NOMO-1 (cell line): ENCODE data around the gene TRAPPC3.
"Not testable (repeated sequence)": the region's sequence is repeated elsewhere in the genome, so short reads cannot be mapped to it uniquely, and the experiment has no call there.

Source experiments
- DNase-seq, 2 experiments: peaks; one replicate each; lab custom pipeline; 2025; ENCODE audit not compliant: unreplicated experiment in 2 of 2; lab: John Stamatoyannopoulos, UW

TRAPPC3 gene

GRCh38 chr1:36149237-36149972 is at the start of gene TRAPPC3:
TRAPPC3 (minus strand) TSS chr1:36149486; CDS start chr1:36149378, 108 bp downstream.
- peak; percentile 99 to 100 for DNase-seq

DNA sequence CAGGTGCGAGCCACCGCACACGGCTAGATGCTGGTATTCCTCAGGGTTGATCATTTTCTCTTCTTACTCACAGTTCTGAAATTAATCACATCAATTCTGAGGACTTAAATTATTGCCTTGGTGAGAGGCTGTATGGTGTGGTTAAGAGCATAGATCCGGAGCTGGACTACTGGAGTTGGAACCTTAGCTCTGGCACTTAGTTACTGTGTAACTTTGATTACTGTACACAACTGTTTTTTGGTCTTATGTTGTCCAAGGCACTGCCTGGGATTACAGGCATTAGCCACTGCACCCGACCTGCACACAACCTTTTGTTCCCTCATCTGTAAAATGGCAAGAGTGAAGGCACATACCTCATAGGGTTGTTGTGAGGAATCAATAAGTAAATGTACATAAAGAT is 49.4 kb upstream of the TRAPPC3 start:
- DNase-seq, result no peak

DNA sequence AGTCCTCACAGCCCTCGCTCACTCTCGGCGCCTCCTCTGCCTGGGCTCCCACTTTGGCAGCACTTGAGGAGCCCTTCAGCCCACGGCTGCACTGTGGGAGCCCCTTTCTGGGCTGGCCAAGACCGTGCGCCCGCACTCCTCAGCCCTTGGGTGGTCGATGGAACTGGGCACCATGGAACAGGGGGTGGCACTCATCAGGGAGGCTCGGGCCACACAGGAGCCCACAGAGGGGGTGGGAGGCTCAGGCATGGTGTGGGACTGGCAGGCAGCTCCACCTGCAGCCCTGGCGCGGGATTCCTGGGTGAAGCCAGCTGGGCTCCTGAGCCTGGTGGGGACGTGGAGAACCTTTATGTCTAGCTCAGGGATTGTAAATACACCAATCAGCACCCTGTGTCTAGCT is 47.5 kb upstream of the TRAPPC3 start:
- DNase-seq, result not testable (repeated sequence)

GRCh38 chr1:36187800-36188593 is 38.7 kb upstream of the TRAPPC3 start:
- peak; percentile 64 to 70 for DNase-seq

GRCh38 chr1:36183309-36183856 is 34.1 kb upstream of the TRAPPC3 start:
- no peak for DNase-seq

DNA sequence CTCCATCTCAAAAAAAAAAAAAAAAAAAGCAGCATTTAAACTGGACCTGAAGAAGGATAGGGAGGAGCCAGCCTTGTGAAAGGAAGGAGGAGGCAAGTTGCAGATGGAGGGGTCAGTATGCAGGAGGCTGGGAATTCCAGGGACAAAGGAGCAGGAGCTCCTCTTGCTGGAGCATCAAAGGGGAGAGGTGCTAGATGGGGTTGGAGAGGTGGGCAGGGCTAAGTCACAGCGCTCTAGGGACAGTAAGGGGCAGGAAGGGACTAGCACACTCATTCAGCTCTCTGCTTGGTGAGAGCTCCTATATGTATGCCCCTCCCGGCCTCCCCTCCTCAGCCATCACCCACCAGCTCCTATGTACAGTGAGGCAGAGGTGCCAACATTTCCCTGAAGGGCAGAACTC is 33.4 kb upstream of the TRAPPC3 start:
- no peak for DNase-seq

GRCh38 chr1:36179220-36179600 is 29.9 kb upstream of the TRAPPC3 start:
- DNase-seq, result no peak

- no peak for DNase-seq
Observed at GRCh38 chr1:36178471-36179219, 29.4 kb upstream of the TRAPPC3 start.

- DNase-seq, result no peak
Observed at GRCh38 chr1:36177589-36178431, 28.5 kb upstream of the TRAPPC3 start.

- no peak for DNase-seq
Observed at GRCh38 chr1:36176106-36176949, 27.0 kb upstream of the TRAPPC3 start.

DNA sequence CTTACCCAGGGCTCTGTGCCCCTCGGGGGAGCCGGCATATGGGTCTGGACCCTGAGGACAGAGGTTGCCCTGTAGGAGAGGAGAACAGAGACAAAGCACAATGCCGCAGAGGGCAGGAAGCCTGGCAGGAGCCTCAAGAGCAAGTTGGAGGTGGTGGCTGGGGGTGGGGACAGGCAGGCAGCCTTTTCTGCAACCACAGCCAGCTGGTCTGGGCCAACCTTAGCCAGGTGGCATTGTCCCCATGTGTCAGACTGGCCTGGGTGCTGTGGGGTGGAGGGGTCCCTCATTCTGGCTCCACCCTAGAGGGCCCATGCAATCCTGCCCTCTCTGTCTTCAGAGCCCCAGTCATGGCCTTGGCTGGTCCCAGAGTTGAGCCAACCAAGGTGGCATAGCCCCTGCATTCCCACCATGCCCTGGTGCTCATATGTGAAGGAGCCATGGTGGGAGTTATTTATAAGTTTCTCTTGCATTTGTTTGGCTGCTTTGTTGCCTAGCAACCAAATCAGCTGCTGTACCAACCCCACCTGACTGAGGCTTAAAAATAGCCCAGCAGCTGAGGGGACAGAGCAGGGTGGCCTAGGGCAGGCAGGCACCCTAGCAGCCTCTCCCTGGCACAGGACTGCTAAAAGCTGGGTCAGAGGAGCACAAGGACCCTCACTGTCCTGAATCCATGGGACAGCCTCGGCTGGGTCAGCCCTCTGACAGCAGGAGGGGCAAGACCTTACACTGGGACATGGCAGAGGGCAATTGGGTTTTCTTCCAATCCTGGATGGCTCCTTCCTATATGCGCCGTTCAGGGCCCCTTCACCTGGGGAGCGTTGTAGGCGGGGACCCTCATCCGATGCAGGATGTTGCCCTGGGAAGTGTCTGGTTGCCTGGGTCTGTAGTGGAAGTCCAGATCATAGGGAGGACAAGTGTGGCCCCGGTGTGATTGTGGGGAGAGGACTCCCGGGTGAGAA is 26.1 kb upstream of the TRAPPC3 start:
- DNase-seq, result no peak

DNA sequence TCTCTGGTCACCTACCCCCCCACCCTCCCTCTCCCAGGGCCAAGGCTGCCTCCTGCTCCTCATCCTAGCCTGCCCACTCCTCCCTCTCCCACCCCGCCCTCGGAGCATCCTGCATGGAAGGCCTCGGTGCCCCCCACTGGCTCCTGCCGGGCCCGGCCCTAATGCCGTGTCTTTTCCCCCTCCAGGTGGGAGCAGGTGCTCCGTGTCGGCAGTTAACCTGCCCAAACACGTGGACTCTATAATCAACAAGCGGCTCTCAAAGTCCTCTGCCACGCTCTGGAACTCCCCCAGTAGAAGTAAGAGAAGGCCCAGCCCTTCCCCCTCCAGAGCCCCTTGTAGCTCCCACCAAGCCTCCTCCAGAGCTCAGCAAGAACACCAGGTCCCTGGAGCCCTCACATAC is 25.4 kb upstream of the TRAPPC3 start:
- no peak for DNase-seq

DNA sequence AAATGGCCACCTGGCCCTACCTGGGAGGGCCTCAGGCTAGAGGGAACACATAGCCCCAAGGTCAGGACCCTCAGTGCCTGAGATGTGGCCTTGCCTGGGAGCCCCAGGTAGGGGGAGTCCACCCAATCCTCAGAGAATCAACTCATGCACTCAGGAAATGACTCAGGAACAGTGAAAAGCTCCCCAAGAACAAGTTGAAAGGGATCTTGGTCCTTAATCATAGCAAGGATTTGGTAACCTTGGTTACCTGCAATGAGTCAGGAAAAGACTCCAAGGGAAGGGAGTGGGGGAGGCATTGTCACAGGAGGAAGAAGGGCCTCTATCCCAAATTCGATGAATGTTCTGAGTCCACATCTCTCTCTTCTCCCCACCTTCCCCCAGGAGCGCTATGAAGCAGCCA is 23.7 kb upstream of the TRAPPC3 start:
- DNase-seq, result no peak

DNA sequence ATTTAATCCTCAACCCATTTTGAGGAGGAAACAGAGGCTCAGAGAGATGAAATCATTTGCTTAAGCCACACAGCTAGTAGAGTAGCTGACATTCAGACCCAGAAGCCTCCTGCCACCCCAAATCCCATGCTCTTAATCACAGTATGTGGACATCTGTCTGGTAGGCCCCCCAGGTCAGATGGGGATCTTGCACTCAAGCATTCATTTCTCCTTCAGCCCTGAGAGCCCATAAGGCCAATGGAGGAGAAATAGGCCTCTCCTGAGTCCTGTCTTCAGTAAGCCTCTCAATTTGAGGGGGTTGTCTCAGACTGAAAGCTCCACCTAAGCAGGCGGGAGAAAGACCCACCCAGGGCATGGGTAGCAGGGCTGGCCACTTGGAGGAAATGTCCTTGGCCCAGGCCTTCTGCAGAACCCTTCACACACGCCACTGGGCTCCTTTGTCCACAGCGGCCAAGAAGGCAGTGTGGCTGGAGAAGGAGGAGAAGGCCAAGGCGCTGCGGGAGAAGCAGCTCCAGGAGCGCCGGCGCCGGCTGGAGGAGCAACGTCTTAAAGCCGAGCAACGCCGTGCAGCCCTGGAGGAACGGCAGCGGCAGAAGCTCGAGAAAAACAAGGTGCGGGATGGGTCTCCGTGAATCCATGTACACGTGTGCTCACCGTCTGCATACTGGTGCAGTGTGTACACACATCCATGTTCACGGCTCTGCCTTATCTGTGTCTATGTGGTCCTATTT is 22.9 kb upstream of the TRAPPC3 start:
- no peak for DNase-seq

GRCh38 chr1:36170643-36171412 is 21.5 kb upstream of the TRAPPC3 start:
- DNase-seq, result no peak

GRCh38 chr1:36168514-36168913 is 19.2 kb upstream of the TRAPPC3 start:
- DNase-seq, result no peak
